SIG-M5 treated with dmso at 0.1 percent for 504 hours (cell line): ENCODE measurements around the gene FHIT.

ENCODE experiments used
- DNase-seq: peaks from one replicate; lab custom pipeline; 2025; ENCODE audit not compliant: unreplicated experiment; lab: John Stamatoyannopoulos, UW

FHIT gene

DNA sequence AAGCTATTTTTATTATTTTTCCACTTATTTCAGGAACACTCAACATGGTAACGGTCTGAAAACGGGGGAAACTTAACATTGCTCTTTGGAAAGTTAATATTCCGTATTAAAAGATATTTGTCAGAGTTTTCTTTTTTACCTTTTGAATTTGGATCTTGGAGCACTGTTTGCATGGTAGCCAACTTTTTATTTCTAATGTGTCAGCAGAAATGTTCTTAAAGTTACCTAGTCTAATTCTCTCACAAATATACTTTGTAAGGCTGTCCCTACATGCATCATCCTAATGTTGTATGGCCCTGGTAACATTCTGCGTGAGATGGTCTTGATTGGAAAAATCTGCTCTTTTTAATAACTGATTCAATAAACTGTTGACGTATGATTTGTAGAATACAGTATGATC is 719.5 kb downstream of the FHIT start:
- DNase-seq = no peak

DNA sequence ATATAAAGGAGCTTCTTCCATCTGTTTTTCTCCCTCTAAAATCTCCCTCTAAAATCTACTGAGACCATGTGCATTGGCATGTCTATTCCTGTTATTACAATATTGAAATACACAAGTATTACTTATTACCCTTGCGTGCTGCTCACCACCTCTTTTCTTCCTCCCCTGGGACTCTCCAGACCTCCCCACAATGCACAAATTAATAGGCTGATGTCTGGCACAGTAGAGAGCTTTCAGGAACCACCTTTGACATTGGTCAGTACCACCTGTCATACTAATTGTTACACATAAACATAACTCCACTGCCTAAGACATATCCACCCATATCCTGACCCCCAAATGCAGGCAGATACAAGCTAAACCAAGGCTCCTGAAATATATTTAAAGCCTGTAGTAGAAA is 722.6 kb downstream of the FHIT start:
- no peak for DNase-seq

DNA sequence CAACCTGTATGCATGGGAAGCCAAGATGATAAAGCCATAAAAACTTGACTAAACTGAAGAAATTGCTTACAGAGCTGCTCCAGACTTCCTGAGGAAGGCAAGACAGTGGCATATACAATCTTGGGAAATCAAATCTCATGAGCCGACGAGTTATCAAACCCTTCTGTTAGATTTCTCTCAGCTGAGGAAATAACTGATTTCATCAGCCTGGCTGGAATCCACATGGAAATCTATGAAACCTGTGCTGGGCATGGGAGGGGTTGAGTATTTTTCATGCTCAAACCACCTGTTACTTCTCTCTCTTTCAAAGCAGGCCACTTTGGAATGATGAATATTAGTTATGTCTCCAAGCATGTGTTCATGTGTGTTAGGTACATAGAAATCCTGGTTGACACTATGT is 727.7 kb downstream of the FHIT start:
- DNase-seq = no peak

DNA sequence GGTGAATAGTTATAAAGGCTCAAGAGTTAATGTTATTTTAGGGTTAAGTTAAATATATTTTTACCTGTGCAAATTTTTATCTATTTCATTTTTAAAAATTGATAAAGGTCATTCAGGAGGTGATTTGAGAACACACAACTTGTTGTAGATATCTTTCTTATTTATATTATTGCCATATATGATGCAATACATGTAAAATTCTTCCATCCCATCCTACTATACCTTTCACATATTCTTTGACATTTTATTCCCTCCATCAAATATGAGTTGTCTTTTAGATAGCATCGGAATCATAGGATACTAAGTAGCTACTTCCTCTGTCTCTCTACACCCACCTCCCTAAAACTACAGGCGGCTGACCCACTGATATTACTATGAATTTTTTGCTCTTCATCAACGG is 734.1 kb downstream of the FHIT start:
- DNase-seq = no peak

DNA sequence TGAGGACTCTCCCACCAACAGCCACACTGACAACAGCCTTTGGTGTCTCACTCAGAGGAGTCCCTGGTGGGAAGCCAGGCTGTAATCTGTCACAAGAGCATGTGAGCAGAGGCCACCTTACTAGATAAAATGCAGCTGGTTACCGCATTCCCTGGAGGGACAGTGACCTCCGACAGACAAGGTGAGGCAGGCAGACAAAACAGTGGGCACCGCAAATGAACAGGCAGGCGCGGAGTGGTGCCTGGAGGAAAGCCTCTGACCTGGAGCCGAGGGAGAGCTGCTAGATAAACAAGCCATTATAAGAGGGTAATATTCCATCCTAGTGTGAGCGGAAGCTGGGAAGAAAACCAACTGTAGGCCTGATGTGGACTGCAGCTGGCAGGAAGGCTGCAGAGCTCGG is 736.4 kb downstream of the FHIT start:
- no peak for DNase-seq

GRCh38 chr3:60514085-60514649 is 737.1 kb downstream of the FHIT start:
- DNase-seq = no peak

GRCh38 chr3:60513241-60513640 is 738.0 kb downstream of the FHIT start:
- DNase-seq = no peak

DNA sequence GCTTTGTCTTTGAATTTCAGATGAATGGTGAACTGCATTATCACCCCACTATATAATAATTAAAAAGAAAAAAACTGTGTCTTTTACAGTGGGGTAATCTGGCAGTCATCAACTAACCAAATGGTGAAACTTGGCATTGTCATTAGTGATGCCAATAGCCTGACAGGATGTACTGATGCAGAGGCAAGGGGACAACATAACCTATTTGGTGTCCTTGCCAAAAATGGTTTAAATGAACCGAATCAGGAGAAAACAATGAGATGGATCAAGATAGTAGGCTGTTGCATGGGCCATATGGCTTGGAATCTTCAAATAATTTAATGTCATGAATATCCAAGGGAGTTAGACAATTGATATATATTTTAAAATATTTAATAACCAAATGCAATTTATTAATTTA is 738.7 kb downstream of the FHIT start:
- DNase-seq = no peak

DNA sequence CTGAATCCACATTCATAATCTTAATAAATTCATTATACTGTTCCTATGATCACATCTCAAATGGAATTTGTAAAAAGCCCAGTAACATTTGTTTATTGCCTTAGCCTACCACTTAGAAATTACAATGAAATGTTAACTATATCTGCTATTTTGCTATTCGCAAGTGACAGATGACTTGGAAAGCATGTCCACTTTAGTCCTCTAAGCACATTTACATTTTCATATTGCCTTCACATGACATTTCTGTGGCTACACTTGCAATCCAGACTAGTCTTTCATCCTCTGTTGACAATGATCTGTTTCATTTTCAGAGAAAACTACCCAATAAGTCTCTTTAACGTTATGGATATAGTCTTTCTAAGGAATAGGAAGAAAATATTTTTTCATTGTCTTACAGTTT is 741.8 kb downstream of the FHIT start:
- no peak for DNase-seq

GRCh38 chr3:60504827-60505457 is 746.3 kb downstream of the FHIT start:
- DNase-seq = no peak

- DNase-seq = no peak
Observed at GRCh38 chr3:60501314-60501713, 749.9 kb downstream of the FHIT start.

- no peak for DNase-seq
Observed at GRCh38 chr3:60497902-60498301, 753.4 kb downstream of the FHIT start.

DNA sequence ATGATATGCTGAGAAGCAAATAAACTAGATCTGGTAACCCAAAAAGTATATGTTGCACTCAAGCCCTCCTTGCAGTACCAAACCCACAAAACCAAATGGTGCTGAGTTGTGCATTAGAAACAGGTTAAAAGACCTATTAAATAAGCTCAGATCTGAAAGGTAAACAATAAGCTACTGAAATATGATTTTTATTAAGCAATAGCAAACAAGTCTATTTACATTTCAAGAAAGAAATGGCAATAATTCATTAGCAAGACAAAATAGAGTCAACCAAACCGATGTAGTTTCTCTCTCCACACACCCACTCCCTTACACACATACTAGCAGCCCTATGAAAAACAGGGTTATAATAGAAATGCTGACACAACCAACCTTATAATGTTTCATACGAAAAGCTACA is 760.3 kb downstream of the FHIT start:
- no peak for DNase-seq

DNA sequence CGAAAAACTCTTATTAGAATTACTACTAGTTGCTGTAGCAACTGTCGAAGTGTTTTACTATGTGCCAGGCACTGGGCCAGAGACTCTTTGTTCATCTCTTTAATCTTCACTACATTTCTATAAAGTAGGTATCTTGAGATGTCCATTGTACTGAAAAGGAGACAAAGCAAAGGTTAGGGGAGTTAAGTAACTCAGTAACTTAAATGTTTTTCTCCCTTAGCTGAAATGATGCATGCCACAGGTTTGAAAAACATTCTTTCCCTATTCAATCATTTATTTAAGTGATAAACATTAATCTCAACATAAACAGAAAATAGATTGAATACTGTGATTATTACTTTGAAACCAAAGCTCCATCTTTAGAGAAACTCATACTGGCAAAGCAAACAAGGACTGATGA is 776.2 kb downstream of the FHIT start:
- DNase-seq = no peak

DNA sequence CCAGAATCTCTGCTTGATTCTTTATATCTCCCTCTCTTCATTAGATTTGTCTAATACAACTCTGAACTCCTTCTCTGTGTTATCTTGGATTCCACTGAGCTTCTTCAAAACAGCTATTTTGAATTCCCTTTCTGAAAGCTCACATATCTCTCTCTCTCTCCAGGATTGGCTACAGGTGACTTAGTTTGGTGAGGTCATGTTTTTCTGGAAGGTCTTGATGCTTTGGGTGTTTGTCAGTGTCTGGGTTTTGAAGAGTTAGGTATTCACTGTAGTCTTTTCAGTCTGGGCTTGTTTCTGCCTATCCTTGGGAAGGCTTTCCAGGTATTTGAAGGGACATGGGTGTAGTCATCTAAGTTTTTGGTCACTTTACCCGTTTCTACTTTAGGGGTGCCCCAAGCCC is 781.8 kb downstream of the FHIT start:
- DNase-seq = no peak

- DNase-seq = no peak
Observed at GRCh38 chr3:60463685-60464084, 787.6 kb downstream of the FHIT start.

DNA sequence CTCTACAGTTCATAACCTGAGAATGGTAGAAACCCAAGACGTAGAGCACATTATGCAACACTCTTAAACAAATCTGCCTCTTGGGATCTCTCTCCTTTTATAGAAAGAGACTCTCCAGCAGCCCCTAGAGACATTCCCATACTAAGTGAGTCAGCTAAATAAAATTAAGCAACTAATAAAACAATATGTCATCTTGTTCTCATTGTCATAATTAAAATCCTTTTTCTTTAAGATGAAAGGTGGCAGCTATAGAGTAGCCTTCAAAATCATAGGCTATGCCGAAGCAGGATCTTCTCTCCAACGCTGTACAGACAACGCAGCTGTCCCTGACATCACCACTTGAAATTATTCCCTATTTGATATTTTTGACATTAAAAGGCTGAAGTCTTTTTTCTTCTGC is 790.0 kb downstream of the FHIT start:
- DNase-seq = no peak

- no peak for DNase-seq
Observed at GRCh38 chr3:60456180-60456579, 795.1 kb downstream of the FHIT start.

GRCh38 chr3:60453326-60453725 is 797.9 kb downstream of the FHIT start:
- DNase-seq = no peak

DNA sequence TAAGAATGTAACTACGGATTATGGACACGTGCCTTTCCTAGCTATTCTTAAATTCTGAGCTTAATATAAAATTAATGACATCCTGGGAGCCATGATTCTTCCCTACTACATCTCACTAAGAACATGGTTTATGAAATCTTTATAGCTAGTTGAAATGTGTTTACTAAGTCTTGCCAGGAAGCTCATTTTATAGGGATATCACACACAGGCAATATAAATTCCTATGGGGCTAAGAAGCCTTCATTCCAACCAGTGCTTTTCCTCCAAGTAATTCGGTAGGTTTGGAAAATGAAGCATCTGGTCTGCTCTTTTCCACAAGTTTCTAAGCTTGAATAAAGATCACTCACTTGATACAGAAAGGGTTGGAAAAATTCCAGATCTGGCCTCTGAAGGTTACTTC is 802.6 kb downstream of the FHIT start:
- DNase-seq = no peak

DNA sequence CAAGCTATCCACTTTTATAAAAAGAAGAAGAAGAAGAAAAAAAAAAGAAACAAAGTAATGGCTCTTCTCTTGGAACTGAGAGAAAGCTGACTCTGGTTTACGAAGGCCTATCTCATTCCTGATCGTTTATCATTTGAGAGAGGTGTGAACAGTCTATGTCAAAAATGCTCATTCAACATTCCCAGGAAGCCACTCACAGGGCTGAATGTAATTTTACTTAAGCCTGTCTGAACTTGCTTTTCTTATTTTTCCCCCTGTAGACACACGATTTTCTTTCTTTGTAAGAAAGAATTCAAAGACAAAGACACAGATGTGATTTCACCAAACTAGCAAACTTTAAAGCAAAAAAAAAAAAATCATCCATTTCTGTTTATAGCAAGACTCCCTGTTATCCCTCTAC is 805.8 kb downstream of the FHIT start:
- DNase-seq = no peak

DNA sequence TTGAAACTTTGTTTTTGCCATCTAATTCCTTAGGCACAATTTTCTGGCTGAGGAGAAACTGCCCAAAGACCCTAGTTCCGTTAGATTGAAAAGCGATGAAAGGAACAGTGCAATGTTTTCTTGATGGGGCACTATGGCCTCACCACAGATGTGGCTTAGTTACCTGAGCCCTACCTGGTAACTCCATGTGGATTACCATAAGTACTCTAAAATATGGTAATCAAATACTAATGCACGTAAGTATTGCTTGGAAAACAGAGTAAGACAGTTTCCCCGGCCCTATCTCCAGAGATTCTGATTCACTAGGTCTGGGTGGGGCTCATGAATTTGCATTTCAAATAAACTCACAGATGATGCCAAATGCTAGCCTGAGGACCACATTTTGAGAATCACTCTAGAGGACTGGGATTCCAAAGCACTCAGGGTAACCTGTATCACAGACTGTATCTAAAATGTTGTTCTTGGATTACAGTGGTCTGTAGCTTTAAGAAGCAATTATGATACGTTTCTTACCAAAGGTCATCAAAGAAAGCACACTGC is 806.3 kb downstream of the FHIT start:
- no peak for DNase-seq

DNA sequence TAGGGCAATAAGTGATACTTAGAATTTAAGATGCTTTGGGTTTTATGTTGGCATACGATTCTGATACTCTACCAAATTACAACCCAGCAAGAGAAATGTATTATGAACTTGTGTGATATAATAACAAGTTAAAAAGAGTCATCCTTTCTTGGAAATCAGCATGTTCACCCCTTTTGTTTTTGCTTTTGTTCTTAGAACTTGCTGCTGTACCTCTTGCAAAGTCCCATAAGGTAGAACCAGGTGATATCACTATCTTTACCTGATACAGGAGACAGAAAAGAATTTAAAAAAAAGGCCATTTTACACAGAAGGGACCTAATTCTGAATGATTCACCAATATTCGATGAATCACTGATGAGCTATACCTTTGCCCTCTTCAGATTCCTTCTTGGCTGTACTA is 810.4 kb downstream of the FHIT start:
- no peak for DNase-seq
